GM12878 (cell line): ENCODE measurements around the gene ITGB2. TPM values are rescaled to one million over a fixed set of nuclear protein-coding genes. Genes with fewer than 3 reads are reported as not detected.

Experiments used
- ATAC-seq: fragments of 200-7000 bp; cut with Tn5 transposase; 3 replicates; pipeline ENCODE4 v1.9.1; 2020; ENCODE audit warnings: mild to moderate bottlenecking, moderate library complexity
- BruUV-seq: library from RNA; stranded (reverse); fragments of 400-500 nt; replicated peaks from 2 replicates; lab custom pipeline; 2021; lab: Mats Ljungman, UMichigan
- CTCF ChIA-PET: fragments of 300-600 bp; sonication (Branson Sonifier 250); formaldehyde crosslinking; extraction: SDS; loops from one replicate; lab custom pipeline; 2021; ENCODE audit warnings: inconsistent platforms; lab: Yijun Ruan, JAX
- POLR2A ChIA-PET: fragments of 350-600 bp; formaldehyde crosslinking; extraction: SDS; loops from one replicate; lab custom pipeline; 2021; ENCODE audit warnings: inconsistent platforms; lab: Charles Lee
- RAD21 ChIA-PET: fragments of 300-600 bp; sonication (Branson Sonifier 250); formaldehyde crosslinking; loops from one replicate; lab custom pipeline; 2023; ENCODE audit warnings: antibody characterized with exemption; ENCODE audit not compliant: unreplicated experiment; lab: Charles Lee
- SMC1A ChIA-PET: fragments of 300-600 bp; sonication (Branson Sonifier 250); formaldehyde crosslinking; loops from one replicate; lab custom pipeline; 2023; ENCODE audit not compliant: unreplicated experiment, uncharacterized antibody; lab: Charles Lee
- DNase-seq: peaks from one replicate; pipeline ENCODE4 v3.0.0-alpha.2; 2011; ENCODE audit warnings: low read depth, low spot score
- FAIRE-seq: peaks from 3 replicates; lab custom pipeline; 2011; peaks lifted over from hg19 to GRCh38; lab: Jason Lieb, UNC
- H2AFZ ChIP-seq: 2 replicates; pipeline ENCODE4 v1.6.0; 2011; ENCODE audit warnings: low read depth, low read length, control low read depth; ENCODE audit not compliant: control insufficient read depth
- H3K27ac ChIP-seq: 2 replicates; pipeline ENCODE4 v1.5.1; 2011; ENCODE audit warnings: control low read depth; ENCODE audit not compliant: control insufficient read depth, insufficient read depth
- H3K27me3 ChIP-seq, 2 experiments: replicated peaks in 1 of 2; 2 replicates each; pipeline versions ENCODE4 v1.6.0 to v1.6.1; 2011; ENCODE audit warnings: low read length in 1 of 2; ENCODE audit not compliant: control insufficient read depth in 2 of 2, insufficient read depth in 2 of 2
- H3K36me3 ChIP-seq, 2 experiments: 2 replicates each; pipeline ENCODE4 v1.5.1; 2011; ENCODE audit warnings: low read length in 1 of 2; ENCODE audit not compliant: control insufficient read depth in 2 of 2, insufficient read depth in 2 of 2
- H3K4me1 ChIP-seq: 2 replicates; pipeline ENCODE4 v1.6.1; 2011; ENCODE audit warnings: mild to moderate bottlenecking, low read length, moderate library complexity, mixed read lengths; ENCODE audit not compliant: control insufficient read depth, insufficient read depth
- H3K4me2 ChIP-seq: 2 replicates; pipeline ENCODE4 v1.6.0; 2011; ENCODE audit warnings: control low read depth; ENCODE audit not compliant: control insufficient read depth, insufficient read depth
- H3K4me3 ChIP-seq: fragments of 200-600 bp; sonication (generic); 2 replicates; pipeline ENCODE4 v1.5.1; 2016
- H3K79me2 ChIP-seq: 2 replicates; pipeline ENCODE4 v1.6.0; 2011; ENCODE audit warnings: low read length; ENCODE audit not compliant: control insufficient read depth, insufficient read depth
- H3K9ac ChIP-seq: 2 replicates; pipeline ENCODE4 v1.8.0; 2011; ENCODE audit warnings: low read length, control low read depth, mixed read lengths; ENCODE audit not compliant: control insufficient read depth, insufficient read depth
- H3K9me3 ChIP-seq: replicated peaks from 3 replicates; pipeline ENCODE4 v1.5.1; 2011; ENCODE audit warnings: mild to moderate bottlenecking, low read length; ENCODE audit not compliant: control insufficient read depth, insufficient read depth
- H4K20me1 ChIP-seq: 2 replicates; pipeline ENCODE4 v1.6.0; 2011; ENCODE audit not compliant: control insufficient read depth, insufficient read depth
- CHD2 ChIP-seq: IDR thresholded peaks from 2 replicates; pipeline ENCODE4 v1.6.1; 2011; ENCODE audit warnings: low read depth, low read length, improper control_type of control experiment, borderline replicate concordance
- GATAD2B ChIP-seq: fragments of 450-650 bp; conservative IDR thresholded peaks from 2 replicates; pipeline ENCODE4 v1.6.1; 2017; ENCODE audit warnings: low read depth, mild to moderate bottlenecking, moderate library complexity
- JUNB ChIP-seq: IDR thresholded peaks from 2 replicates; pipeline ENCODE4 v1.6.1; 2016; ENCODE audit warnings: antibody characterized with exemption, mild to moderate bottlenecking
- KLF5 ChIP-seq: fragments of 450-650 bp; IDR thresholded peaks from 2 replicates; pipeline ENCODE4 v1.6.1; 2014; ENCODE audit warnings: mild to moderate bottlenecking; ENCODE audit not compliant: partially characterized antibody
- ZNF622 ChIP-seq: fragments of 450-650 bp; IDR thresholded peaks from 2 replicates; pipeline ENCODE4 v1.6.1; 2017; ENCODE audit warnings: mild to moderate bottlenecking, inconsistent platforms
- WGBS: methylation state at CpG from one replicate; pipeline ENCODE4 v1.1.6; 2016; ENCODE audit warnings: low lambda C conversion rate; ENCODE audit not compliant: insufficient replicate concordance, insufficient coverage; ENCODE audit errors: missing lambda C conversion rate; 5-methylcytosine and 5-hydroxymethylcytosine counted together
- in situ Hi-C: fragments of 300-500 bp; cut with MboI; formaldehyde crosslinking; loops from 9 replicates; pipeline ENCODE4 v1.14.3; 2018; ENCODE audit warnings: mixed read lengths
- intact Hi-C: fragments of 100-400 bp; cut with micrococcal nuclease; formaldehyde crosslinking; loops from one replicate; pipeline ENCODE4 v1.14.2; 2022; ENCODE audit not compliant: unreplicated experiment
- polyA plus RNA-seq, 11 experiments: library from polyadenylated mRNA; depleted of rRNA in 4 of 11; unstranded in 6 of 11; stranded (reverse) in 5 of 11; fragments of >200 nt; fragmentation: Nextera tagmentation in 4 of 11; fragmentation: Illumina TruSeq in 1 of 11; extraction: Ambion mirVana in 4 of 11; extraction: Trizol in 1 of 11; gene quantifications; 1 replicate in 1 of 11; 2 replicates in 10 of 11; pipeline versions ENCODE4 v1.2.1 to v1.2.3, GENCODE V29; 2011 to 2016; ENCODE audit warnings: inconsistent platforms in 2 of 11, missing spikeins in 2 of 11, low read depth in 1 of 11
- total RNA-seq, 4 experiments: library from RNA; depleted of rRNA in 3 of 4; stranded (reverse); fragments of >200 nt in 3 of 4; fragmentation: Illumina TruSeq in 1 of 4; extraction: Trizol in 1 of 4; gene quantifications; 2 replicates each; pipeline versions ENCODE4 v1.2.1 to v1.2.3, GENCODE V29; 2013 to 2021
- TF ChIP-seq, protein P1 (sequence below): IDR thresholded peaks from 2 replicates; pipeline ENCODE4 v1.6.1; 2012; ENCODE audit warnings: improper control_type of control experiment, low read depth, low read length; ENCODE audit not compliant: insufficient replicate concordance
- TF ChIP-seq, protein P2 (sequence below): IDR thresholded peaks from 2 replicates; pipeline ENCODE4 v1.6.1; 2011; ENCODE audit warnings: borderline replicate concordance, low read depth, mild to moderate bottlenecking, moderate library complexity, low read length; ENCODE audit not compliant: insufficient read depth, poor library complexity, severe bottlenecking

The ITGB2 gene
- total and polyA plus RNA-seq, 10 of the 15 experiments (the other 5 are each of a cell fraction or from before 2014, with no cell fraction given), result 8.0 to 172 (median 58.9) TPM

DNA sequence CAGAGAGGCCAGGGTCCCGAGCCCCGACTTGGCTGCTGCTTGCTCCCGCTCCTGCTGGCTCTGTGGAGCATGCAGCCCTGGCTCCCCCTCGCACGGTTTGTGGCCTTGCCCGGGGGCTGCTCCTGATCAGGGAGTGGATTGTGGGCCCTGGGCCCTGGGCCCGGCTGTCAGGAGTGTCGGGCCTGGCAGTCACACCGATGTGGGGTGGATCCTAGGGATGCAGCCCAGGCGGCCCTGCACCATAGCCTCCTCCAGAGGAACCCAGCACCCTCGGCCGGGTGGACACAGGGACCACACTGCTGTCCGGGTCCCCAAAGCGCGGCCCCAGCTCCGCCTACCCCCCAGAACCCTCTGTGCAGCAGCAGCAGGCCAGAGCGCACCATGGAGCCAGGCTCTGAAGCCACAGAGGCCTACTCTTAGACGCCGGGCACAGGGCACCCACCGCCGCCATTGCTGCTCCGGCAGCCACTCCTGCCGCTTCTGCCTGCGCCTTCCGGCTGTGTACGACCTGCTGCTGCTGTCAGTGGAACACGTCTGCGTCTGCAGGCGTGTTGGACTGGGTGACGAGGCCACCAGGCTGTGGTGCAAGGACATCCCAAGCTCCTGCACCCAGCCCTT, 28.6 kb upstream of the ITGB2 start:
- CTCF ChIA-PET, result interaction anchor here (0.6 to 11.8 kb wide), 28 partner anchors 8 to 616 kb away, joined by 3 to 235 read pairs (median 4); partner anchors contain the start of gene SLX9
- WGBS, result 67% methylated on average over 30 of the region's 30 CpGs
- Histone ChIP-seq H2AFZ (no peak overlapping the region), H3K4me2 (no peak overlapping the region), H3K27ac (no peak overlapping the region)
- intact Hi-C loops, result loop anchor here (1.0 kb wide), 2 partner anchors 179 to 188 kb away; no protein-coding TSS in a partner anchor
- no peak for TF ChIP-seq ZNF622
- TF ChIP-seq, protein P1, sequence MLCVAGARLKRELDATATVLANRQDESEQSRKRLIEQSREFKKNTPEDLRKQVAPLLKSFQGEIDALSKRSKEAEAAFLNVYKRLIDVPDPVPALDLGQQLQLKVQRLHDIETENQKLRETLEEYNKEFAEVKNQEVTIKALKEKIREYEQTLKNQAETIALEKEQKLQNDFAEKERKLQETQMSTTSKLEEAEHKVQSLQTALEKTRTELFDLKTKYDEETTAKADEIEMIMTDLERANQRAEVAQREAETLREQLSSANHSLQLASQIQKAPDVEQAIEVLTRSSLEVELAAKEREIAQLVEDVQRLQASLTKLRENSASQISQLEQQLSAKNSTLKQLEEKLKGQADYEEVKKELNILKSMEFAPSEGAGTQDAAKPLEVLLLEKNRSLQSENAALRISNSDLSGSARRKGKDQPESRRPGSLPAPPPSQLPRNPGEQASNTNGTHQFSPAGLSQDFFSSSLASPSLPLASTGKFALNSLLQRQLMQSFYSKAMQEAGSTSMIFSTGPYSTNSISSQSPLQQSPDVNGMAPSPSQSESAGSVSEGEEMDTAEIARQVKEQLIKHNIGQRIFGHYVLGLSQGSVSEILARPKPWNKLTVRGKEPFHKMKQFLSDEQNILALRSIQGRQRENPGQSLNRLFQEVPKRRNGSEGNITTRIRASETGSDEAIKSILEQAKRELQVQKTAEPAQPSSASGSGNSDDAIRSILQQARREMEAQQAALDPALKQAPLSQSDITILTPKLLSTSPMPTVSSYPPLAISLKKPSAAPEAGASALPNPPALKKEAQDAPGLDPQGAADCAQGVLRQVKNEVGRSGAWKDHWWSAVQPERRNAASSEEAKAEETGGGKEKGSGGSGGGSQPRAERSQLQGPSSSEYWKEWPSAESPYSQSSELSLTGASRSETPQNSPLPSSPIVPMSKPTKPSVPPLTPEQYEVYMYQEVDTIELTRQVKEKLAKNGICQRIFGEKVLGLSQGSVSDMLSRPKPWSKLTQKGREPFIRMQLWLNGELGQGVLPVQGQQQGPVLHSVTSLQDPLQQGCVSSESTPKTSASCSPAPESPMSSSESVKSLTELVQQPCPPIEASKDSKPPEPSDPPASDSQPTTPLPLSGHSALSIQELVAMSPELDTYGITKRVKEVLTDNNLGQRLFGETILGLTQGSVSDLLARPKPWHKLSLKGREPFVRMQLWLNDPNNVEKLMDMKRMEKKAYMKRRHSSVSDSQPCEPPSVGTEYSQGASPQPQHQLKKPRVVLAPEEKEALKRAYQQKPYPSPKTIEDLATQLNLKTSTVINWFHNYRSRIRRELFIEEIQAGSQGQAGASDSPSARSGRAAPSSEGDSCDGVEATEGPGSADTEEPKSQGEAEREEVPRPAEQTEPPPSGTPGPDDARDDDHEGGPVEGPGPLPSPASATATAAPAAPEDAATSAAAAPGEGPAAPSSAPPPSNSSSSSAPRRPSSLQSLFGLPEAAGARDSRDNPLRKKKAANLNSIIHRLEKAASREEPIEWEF, result no peak
- no peak for TF ChIP-seq CHD2
- TF ChIP-seq, protein P2, sequence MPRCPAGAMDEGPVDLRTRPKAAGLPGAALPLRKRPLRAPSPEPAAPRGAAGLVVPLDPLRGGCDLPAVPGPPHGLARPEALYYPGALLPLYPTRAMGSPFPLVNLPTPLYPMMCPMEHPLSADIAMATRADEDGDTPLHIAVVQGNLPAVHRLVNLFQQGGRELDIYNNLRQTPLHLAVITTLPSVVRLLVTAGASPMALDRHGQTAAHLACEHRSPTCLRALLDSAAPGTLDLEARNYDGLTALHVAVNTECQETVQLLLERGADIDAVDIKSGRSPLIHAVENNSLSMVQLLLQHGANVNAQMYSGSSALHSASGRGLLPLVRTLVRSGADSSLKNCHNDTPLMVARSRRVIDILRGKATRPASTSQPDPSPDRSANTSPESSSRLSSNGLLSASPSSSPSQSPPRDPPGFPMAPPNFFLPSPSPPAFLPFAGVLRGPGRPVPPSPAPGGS, result no peak
- no peak for TF ChIP-seq KLF5
- 0 out of 2 replicates have a peak, but pooled peaks have one; percentile 43 for TF ChIP-seq GATAD2B
- TF ChIP-seq JUNB, result no peak
- TF ChIP-seq, all 136 proteins: peak for 1
- POLR2A ChIA-PET, result interaction anchor here (0.6 to 1.0 kb wide), 2 partner anchors 79 to 179 kb away, joined by 3 to 4 read pairs; no protein-coding TSS in a partner anchor
- BruUV-seq, result no TSS peak
- Histone ChIP-seq H3K9me3 (no peaks in the 10 kb centered on the region), H3K36me3 (peaks cover 6 to 35% of the 10 kb centered on the region in 2 experiments; a peak in 3 of 4 replicates), H3K79me2 (peaks cover 5% of the 10 kb centered on the region), H3K9ac (no peak overlapping the region), H4K20me1 (peaks cover 6% of the 10 kb centered on the region; the same call in 1 of the 2 replicates), H3K27me3 (no peaks in the 10 kb centered on the region), H3K4me1 (no peaks in the 10 kb centered on the region), H3K4me3 (no peak overlapping the region)
- ATAC-seq (peak; percentile 10), FAIRE-seq (no peak), DNase-seq (no peak)
- in situ Hi-C loops, result loop anchor here (5.0 kb wide), 2 partner anchors 178 to 878 kb away; no protein-coding TSS in a partner anchor
- SMC1A ChIA-PET, result interaction anchor here (0.8 to 12.3 kb wide), 10 partner anchors 8 to 192 kb away, joined by 3 to 153 read pairs (median 4); partner anchors contain the start of gene UBE2G2
- RAD21 ChIA-PET, result interaction anchor here (0.8 to 11.2 kb wide), 9 partner anchors 17 to 338 kb away, joined by 3 to 141 read pairs (median 5); partner anchors contain the start of gene POFUT2
